GM18520 (cell line): ENCODE results near the gene ANKS4B.
A peak's percentile ranks its signal among the peaks of the same experiment; 100 is the strongest.
"Not testable (repeated sequence)": the region's sequence is repeated elsewhere in the genome, so short reads cannot be mapped to it uniquely, and the experiment has no call there.

ENCODE experiments used
- ATAC-seq: cut with Tn5 transposase; IDR thresholded peaks from one replicate; pipeline ENCODE4 v1.9.1; 2021; ENCODE audit not compliant: unreplicated experiment

The ANKS4B gene

DNA sequence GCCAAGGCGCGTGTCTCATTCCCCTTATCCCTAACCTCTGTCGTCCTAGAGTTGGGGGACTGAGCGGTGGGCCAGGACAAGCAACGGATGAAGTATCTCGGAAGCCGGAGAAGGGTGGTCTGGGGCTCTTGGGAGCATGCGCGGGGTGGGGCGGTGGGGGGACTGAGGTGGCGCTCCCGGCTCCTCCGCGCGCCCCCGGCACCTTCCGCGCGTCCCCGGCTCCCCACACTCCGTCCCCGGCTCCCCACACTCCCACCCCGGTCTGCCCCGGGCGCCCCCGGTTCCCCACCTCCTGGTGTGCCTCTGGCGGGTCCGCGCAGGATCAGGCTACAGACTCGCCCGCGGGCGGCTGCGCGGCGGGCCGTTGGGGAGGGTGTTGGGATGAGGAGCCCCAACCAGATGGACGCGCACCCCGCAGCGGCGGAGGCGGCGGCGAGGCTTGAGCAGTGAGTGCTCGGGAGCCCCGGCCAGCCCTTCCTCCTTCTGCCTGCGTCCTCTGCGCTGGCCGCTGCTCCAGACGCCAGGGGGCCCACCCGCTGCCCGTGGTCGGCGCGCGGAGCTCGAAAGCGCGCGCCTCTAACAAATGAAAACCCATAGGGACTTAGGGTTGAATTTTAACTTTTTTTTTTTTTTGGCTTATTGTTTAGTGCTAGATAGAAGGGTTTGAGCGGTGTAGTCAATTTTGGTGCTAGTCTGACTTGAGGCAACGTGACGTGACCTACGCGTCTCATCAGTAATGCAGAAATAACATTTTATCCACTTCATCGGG lies 50.2 kb downstream of the ANKS4B start:
- no peak for ATAC-seq

GRCh38 chr16:21284414-21284813 lies 50.9 kb downstream of the ANKS4B start:
- ATAC-seq = no peak

DNA sequence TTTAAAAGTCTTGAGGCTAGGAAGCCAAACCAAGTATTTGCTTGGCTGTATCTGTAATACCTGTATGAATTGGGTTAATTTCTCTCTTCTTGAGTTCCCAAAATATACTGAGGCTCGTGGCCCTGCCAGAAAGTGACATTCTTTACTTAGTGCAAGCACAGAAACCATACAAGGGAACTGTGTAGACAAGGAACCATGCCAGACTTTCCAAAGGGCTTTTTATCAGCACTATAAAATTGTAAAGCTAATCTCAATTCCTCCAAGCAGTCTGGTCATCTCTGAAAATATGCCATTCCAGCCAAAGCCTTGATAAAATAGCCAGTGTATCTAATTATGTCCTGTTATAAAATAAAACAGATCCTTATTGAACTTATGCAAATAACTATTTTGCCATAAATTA lies 51.8 kb downstream of the ANKS4B start:
- no peak for ATAC-seq

DNA sequence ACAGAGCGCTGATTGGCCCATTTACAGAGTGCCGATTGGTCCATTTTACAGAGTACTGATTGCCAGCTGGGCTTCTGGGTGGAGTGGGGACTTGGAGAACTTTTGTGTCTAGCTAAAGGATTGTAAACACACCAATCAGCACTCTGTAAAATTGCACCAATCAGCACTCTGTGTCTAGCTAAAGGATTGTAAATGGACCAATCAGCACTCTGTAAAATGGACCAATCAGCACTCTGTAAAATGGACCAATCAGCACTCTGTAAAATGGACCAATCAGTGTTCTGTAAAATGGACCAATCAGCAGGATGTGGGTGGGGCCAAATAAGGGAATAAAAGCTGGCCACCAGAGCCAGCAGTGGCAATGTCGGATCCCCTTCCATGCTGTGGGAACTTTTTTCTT lies 56.3 kb downstream of the ANKS4B start:
- ATAC-seq = not testable (repeated sequence)

DNA sequence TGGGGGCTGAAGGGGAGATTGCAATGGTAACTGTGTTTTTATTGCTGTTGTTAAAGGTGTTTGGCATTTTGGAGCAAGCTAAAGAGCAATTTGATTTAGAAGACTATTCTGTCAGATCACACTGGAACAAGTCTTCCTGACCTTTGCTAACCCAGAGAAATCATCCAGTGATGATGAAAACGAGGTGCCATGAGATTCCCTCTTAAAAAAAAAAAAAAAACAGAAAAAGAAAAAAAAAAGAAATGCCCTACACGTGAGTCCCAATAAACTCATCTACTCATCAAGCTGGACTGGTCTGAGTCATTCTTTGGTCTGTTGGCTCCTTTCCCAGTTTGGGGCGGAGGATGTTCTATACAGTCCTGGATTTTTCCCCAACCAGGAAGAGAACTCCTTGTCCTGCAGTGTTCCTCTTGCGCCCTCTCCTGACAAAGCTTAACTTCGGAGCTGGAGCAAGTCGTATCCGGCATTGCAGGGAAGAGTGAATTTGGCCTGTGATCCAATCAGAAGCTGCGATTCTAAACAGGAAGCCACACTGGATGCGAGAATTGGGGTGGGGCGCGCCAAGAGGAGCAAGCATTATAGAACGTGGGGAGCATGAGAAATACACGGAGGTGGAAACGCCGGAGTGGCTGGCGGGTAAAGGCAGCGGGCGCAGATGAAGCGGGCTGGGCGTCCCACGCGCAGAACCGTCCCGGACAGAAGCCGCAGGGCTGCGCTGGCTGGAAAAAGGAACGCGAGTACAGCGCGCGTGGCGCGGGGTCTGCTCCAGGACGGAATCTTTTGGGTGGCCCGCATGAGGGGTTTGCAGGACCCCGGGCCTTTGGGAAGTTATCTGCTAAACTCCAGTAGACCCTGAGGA lies 67.0 kb downstream of the ANKS4B start:
- peak; percentile 57 for ATAC-seq

GRCh38 chr16:21301168-21301894 lies 67.8 kb downstream of the ANKS4B start:
- peak; percentile 24 for ATAC-seq

DNA sequence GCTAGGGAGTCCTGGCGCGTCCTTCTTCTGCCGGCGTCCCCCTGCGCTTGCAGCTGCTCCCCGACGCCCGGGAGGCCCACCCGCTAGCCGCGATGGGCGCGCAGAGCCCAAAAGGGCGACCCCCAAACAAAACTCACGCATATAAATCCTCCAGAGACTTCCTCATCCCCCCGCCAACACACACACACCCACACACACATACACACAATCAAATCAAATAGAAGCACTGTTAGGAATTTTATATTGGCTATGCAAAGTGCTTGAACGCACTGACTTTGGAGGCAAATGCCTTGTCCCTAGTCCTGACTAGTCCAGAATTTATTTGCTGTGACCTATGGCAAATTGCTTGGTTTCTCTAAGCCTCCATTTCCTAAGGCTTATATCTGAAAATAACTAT lies 68.4 kb downstream of the ANKS4B start:
- no peak for ATAC-seq

- ATAC-seq = no peak
Measured at GRCh38 chr16:21302454-21302853, 69.0 kb downstream of the ANKS4B start.

GRCh38 chr16:21302898-21303528 lies 69.5 kb downstream of the ANKS4B start:
- ATAC-seq = no peak
